GM21825 (cell line): ENCODE results near the gene SPATA19.
A peak's percentile ranks its signal among the peaks of the same experiment; 100 is the strongest.

Experiments
- ATAC-seq: cut with Tn5 transposase; IDR thresholded peaks from one replicate; pipeline ENCODE4 v1.9.1; 2021; ENCODE audit warnings: mild to moderate bottlenecking, moderate library complexity; ENCODE audit not compliant: unreplicated experiment

SPATA19 gene

GRCh38 chr11:133835593-133836548 is 9.4 kb downstream of the SPATA19 start:
- no peak for ATAC-seq

DNA sequence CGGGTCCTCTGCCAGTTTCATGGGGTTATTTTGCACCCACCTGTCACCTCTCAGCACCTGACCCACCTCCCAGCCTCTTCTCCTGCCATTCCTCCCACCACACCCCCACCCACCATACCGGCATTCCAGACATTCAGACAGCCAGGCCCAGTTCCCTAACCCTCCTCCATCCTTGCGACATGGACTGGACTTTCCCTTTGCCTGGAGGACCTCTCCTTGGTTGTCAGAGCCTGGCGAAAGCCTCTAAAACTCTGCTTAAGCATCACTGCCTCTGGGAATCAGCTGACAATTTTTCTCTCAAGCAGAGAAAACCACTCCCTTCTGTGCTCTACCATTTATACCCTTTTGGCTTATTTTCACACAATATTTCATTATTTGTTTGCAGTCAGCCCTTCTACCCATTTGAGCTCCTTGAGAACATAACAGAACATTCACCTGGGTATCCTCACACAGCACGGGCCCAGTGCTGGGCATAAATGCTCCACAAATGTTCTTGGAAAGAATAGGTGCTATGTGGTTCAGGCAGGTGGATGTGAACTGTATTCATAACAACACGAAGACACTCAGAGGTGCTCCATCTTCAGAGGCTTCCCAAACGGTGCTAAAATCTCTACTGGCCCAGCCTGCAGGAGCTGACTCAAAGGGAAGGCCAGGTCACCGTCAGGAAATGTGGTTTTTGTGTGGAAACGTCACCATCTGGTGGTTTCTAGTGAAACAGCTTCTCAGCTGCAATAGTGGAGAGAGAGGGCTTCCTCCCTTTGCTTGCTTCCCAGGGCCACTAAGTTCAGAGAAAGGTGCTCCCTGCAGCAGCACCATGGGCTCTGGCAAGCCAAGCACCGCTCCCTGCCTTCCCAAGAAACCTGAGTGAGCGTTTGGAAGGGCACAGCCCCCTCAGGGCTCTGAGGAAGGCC is 10.4 kb downstream of the SPATA19 start:
- peak; percentile 89 for ATAC-seq

DNA sequence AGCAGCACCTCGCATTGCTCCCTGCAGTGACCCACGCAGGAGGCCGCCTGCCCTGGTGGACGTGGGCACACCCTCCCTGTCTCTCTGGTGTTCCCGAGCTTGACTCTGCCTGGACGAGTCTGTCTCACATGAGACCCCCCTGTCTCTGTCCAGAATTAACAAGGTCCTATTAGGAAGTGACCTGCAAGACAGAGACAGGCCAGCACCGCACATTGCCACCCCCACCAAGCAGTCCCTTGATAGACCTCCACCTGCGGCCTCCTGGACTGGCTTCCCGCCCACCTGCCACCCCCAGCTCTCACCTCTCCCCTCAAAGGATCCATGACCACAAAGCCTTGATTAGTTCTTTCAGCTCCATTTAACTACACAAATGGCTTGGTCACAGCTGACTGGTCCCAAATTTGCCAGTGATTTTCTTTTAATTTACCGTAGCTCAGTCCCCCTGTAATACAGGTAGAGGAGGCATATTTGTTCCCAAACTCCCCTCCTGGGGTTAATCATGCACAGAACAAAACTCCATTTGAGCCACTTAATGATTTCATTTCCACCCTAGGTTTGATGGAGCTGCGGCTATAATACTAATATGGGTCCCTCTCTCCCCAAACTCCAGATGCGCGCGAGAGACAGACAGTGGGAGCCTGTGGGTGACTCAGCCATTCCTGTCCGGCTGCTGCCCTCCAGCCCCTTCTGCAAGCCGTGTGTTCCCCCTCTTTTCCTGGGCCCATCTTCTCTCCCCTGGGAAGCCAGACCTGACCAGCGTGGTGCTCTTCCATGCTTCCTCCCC is 11.2 kb downstream of the SPATA19 start:
- no peak for ATAC-seq

DNA sequence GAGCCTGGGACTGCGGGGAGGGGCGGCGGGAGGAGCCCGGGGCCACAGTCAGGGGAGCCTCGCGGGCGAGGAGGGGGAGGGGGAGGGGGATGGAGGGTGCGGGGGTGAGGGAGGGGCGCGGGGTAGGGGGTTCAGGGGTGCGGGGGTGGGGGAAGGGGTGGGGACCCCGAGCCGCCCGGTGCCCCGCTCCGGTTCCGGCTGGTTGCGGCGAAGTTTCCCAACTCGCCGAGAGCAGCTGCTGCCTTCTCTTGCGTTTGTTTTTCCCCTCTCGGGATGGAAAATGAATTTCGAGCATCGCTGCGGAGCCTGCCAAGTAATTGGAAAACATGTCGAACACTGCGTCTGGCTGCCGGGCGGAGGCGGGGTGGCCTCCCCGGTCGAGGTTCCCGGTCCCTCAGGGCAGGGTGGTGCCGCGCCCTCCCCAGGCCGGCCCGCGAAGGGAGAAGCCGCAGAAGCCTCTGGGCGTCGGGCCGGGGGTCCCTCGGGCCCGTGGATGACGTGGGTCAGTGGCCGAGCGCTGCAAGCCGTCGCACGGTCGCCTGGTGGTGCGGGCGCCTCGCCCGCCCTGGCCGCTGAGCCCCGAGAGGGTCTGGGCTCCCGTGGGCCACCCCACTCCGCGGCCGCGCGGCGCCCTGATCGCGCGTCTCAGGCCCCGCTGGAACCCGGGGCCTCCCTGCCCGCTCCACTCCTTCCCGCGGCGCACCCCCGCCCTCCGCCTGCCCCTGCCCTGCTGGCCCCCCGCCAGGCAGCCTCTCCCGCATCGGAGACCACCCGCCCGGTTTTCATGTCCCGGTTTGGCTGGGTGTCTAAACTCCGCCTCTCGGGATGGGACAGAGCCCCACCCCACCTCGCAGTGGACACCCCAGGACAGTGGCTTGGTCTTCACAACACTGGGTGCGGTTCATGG is 12.1 kb downstream of the SPATA19 start:
- no peak for ATAC-seq

- no peak for ATAC-seq
These were observed 13.0 kb downstream of the SPATA19 start for GRCh38 chr11:133832096-133832990.

DNA sequence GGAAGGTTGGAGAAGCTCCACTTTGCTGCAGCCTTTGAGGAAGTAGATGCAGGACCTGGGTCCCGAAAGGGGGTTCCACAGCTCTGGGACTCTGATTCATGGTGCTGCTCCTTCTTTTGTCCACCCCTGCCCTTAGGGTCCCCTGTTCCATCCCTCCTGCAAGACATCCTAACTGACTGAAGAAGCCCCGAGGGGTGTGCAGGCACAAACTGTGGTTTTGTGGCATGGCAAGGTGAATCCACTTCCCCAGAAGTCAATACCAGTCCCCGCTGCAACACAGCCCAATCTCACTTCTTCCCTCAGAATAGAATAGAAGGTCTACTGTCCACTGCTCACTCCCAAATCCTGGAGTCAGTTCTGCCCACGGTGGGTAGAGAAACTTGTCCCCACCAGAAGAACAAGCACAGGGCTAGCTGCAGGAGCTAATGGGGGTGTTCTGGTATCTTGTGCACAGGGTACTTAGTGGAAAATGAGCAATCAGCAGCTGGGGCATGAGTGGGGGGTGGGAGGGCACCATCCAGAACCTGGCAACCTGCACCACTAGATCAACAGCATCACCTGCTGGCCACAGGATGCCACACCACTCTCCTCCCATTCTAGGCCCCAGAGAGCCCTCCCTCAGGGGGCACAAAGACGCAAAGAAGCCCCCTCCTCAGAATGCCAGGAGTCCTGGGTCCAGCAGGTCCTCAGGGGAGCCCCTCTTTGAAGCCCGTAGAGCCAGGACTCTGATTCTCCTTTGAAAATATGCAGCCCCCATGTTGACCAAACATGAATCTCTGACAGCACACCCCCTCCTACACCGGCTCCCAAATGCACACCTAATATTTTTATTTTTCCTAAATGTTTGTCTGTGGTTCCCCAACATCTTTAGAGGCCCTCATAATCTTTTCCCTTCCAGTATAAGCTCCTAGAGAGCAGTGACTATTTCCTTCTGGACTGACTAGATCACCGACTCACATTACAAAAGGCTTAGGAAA is 14.1 kb downstream of the SPATA19 start:
- no peak for ATAC-seq

DNA sequence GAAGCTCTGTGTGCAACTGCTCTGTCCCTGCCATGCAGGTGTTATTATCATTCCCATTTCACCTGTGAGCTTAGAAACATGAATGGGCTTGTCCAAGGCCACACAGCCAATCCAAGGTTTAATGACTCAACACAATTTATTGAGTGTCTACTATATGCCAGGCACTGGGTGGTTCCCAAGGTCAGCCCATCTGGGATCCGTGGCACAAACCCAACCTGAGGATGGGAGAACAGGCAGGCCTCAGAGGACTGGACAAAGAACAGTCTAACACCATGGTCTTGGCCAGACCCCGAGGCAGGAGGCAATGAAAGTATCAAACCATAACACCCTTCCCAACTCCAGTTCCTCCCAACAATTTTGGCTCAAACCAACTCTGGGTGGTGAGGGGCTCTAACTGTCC is 15.7 kb downstream of the SPATA19 start:
- ATAC-seq = no peak

GRCh38 chr11:133828871-133829270 is 16.4 kb downstream of the SPATA19 start:
- ATAC-seq = no peak

GRCh38 chr11:133827556-133827955 is 17.8 kb downstream of the SPATA19 start:
- ATAC-seq = no peak

GRCh38 chr11:133826866-133827265 is 18.4 kb downstream of the SPATA19 start:
- no peak for ATAC-seq

- ATAC-seq = no peak
These were observed 19.6 kb downstream of the SPATA19 start for GRCh38 chr11:133825666-133826065.

- ATAC-seq = no peak
These were observed 20.2 kb downstream of the SPATA19 start for GRCh38 chr11:133825156-133825555.

- no peak for ATAC-seq
These were observed 20.7 kb downstream of the SPATA19 start for GRCh38 chr11:133824593-133824992.

DNA sequence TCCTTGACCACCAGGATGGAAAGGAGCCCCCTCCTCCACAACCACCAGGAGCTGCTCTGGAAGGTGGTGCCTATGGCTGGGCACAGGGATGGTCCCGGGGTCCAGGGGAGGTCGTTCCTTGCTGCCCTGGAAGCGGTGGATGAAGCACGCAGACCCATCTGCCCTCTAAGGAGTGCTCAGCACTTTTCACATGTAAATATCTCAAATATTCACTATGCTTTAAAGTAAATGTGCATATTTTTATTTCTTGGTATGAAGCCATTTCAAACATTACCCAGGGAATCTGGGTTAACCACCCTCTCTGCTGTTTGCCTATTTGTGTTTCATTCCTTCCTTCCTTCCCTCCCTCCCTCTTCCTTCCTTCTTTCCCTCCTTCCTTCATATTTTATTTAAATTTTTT is 21.7 kb downstream of the SPATA19 start:
- no peak for ATAC-seq

GRCh38 chr11:133823211-133823610 is 22.1 kb downstream of the SPATA19 start:
- no peak for ATAC-seq

DNA sequence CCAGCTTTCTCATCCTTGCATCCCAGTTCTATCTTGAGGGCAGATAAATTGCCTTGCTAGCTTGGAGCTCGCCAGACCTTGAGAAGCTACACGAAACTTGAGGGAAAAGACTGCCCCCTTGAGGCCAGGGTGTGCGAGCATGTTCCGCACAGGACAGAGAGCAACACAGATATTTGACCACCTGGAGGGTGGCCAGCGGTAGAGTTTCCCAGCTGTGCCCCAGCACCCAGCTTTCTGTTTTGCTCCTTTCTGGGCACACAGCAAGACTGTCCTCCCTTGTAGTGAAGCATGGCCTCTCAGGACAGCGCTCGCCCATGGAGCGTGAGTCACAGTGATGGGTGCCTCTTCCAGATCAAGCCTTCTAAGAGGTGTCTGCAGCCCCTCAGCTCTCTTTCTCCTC is 23.5 kb downstream of the SPATA19 start:
- no peak for ATAC-seq

- no peak for ATAC-seq
These were observed 25.5 kb downstream of the SPATA19 start for GRCh38 chr11:133819746-133820315.
